Measurements from ENCODE around the gene PRR23B.
"Not testable (repeated sequence)": the region's sequence is repeated elsewhere in the genome, so short reads cannot be mapped to it uniquely, and the experiment has no call there.

Gene PRR23B

GRCh38 chr3:139020868-139021234, at the start of gene PRR23B:
TSS of gene PRR23B (minus strand) at chr3:139020926. CDS start at chr3:139020661, 265 bp downstream.
- no peak for DNase-seq

- DNase-seq = no peak
Observed at GRCh38 chr3:139062918-139063317, 42.2 kb upstream of the PRR23B start.

- DNase-seq = no peak
Observed at GRCh38 chr3:139052802-139053600, 32.3 kb upstream of the PRR23B start.

DNA sequence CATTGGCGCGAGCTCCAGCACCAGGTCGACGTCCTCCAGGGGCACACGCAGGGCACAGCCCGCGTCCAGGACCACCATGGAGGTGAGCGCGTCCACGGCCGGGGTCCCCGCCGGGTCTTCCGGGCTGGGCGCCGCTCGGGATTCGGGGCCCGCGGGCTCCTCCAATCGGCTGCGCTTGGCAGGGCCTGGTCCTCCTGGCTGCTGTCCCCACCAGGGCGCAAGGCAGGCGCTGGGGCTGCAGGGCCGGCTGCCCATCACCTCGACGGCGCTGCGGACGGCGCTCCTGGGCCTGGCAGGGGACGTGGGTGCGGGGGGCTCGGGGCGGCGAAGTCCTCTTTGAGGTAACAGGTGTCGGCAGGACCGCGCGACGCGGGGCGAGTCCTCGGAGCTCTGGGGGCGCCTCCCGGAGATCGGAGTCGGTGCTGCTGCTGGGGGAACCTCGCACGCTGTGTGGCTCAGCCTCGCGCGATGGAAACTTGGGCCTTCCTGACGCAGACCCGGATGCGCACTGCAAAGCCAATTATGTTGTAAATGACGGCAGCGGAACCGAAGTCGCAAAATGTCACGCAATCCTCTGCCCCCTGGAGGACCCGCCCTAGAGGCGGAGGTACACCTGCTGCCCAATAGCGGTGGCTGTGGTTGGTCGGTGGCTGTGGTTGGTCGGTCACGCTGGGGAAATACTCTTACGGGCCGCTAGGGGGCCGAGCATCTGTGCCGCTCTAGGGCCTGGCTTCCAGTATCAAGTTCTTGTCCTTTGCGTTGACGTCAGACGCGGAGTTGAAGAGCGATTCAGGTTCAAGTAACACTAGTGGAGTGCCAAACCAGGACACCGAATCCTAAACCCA, 23.9 kb upstream of the PRR23B start, which contains the start of gene PRR23C:
TSS of gene PRR23C (minus strand) at position 527 of the 845 bp plus-strand sequence. CDS start at position 255, 272 bp downstream.
- DNase-seq = no peak

- no peak for DNase-seq
Observed at GRCh38 chr3:139043554-139044365, 23.0 kb upstream of the PRR23B start.

DNA sequence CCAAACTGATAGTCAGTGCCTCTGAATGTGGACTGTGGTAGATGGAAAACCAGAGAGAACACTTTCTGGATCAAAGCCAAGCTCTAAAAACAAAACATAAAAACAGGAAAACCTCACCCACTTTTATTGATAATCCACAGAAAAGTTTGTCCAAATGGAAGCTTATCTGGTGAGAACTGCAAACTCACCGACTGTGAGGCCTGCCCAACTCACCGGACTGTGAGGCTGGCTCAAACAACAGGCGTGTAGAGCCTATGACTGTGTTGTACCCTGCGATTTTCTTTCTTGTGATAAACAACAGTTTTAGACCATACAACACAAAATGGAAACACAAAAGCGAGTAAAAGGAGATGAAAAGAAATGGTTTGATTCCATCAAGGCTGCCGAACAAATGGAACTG, 16.8 kb upstream of the PRR23B start:
- DNase-seq = no peak

DNA sequence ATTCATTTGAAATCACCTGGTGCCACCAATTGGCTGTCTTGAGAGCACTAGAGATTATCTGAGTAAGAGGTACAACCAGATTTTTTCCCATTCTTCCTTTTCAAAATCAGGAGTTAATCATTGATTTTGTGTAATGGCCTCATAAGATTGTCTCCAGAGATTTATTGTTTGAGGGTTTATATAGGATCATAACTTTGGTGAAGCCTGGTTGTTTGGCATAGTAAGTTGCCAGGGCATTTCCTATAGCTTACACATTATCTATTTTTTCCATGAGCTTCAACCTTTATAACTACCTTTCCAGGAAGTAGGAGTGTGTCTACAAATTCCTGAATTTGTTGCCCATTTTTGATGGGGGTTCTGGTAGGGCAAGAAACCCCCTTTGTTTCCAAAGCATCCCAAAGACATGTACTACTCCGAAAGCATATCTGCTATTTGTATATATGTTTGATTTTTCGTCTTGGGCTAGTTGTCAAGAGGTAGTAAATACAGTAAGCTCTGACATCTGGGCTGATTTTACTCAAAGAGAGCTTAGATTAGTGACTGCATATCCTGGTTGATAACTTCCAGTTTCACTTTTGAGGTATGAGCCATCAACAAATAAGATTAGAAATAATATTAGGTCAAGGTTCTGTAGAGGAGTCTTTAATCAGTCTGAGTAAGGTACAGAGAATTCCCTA, 11.7 kb upstream of the PRR23B start:
- DNase-seq = no peak

GRCh38 chr3:139030576-139030975, 9.8 kb upstream of the PRR23B start:
- not testable (repeated sequence) for DNase-seq

GRCh38 chr3:139024968-139025367, 4.2 kb upstream of the PRR23B start:
- no peak for DNase-seq

DNA sequence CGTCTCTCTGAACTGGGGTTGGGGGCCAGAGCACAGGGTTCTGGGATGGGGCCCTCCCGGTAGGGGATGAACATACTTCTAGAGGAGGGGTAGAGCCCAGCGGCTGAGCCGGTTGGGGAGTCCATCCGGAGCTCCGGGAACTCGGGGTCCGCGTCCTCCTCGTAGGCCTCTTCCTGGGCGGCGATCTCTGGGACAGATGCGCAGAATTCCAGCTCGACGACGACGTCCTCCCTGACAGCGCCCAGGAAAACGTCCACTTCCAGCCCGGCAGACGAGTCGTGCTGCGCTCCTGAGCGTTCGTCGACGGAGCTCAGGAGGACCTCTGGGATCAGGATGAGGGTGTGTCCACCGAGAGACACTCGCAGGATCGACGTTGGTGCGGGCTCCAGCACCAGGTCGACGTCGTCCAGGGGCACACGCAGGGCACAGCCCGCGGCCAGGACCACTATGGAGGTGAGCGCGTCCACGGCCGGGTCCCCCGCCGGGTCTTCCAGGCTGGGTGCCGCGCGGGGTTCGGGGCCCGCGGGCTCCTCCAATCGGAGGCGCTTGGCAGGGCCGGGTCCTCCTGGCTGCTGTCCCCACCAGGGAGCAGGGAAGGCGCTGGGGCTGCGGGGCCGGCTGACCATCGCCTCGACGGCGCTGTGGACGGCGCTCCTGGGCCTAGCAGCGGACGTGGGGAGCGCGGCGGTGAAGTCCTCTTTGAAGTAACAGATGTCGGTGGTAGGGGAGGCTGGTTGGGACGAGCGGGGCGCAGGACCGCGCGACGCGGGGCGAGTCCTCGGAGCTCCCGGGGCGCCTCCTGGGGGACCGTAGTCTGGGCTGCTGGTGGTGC, 474 bp downstream of the PRR23B start:
- DNase-seq = no peak

- no peak for DNase-seq
Observed at GRCh38 chr3:139016430-139017048, 4.2 kb downstream of the PRR23B start.

DNA sequence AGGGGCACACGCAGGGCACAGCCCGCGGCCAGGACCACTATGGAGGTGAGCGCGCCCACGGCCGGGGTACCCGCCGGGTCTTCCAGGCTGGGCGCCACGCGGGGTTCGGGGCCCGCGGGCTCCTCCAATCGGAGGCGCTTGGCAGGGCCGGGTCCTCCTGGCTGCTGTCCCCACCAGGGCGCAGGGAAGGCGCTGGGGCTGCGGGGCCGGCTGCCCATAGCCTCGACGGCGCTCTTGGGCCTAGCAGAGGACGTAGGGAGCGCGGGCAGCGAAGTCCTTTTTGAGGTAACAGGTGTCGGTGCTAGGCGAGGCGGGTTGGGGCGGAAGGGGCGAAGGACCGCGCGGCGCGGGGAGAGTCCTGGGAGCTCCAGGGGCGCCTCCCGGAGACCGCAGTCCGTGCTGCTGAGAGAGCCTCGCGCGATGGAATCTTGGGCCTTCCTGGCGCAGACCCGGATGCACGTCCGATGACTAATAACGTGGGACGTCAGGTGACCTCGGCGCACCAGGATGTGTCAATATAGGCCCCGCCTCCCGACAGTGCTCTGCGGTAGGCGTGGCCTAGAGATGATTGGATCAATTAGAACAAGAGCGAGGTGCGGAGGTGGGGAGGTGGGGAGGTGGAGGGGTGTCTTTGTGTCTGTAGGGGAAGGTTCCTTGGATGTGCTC, 14.5 kb downstream of the PRR23B start, which contains the start of gene PRR23A:
TSS of gene PRR23A (minus strand) at position 218 of the 666 bp plus-strand sequence. CDS start at position 218, 0 bp downstream.
- no peak for DNase-seq

GRCh38 chr3:139005356-139005993, 15.3 kb downstream of the PRR23B start:
- no peak for DNase-seq

DNA sequence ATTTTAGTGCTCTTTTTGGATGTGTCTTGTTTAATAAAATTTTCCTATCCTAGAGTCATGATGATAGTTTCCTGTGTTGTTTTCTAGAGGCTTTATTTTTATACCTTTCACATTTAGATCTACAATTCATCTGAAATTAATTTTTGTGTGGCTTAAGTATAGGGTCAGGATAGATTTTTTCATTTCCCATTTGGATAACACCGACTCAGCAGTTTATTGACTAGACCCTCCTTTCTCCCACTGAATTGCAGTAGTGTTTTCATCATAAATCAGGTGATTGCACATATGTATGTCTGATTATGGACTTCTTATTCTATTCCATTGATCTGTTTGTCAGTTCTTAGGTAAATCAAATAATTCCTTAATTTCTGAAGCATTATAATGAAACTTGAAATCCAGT, 25.0 kb downstream of the PRR23B start:
- DNase-seq = no peak

- DNase-seq = no peak
Observed at GRCh38 chr3:138987181-138987580, 33.5 kb downstream of the PRR23B start.

DNA sequence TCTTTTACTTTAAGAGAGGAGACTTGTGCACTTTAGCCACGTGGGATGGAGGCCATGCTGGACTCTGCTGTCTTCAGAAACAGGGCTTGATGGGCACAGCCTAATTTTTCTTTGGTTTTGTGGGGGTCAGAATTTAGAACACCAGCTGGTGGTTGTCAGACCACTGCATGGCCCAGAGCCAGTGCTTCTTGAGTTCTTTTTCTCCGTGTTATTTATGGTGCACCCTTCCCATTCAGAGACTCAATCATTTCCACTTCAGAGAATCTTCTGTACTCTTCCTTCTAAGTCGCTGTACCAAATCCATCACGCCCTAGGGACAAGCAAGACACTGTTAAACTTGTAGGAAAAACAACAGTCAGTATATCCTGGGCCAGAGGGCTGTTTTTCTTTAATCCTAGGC, 34.8 kb downstream of the PRR23B start:
- no peak for DNase-seq

- no peak for DNase-seq
Observed at GRCh38 chr3:138984816-138985215, 35.9 kb downstream of the PRR23B start.

GRCh38 chr3:138976047-138976446, 44.7 kb downstream of the PRR23B start:
- DNase-seq = no peak

GRCh38 chr3:138975351-138975750, 45.4 kb downstream of the PRR23B start:
- DNase-seq = no peak

DNA sequence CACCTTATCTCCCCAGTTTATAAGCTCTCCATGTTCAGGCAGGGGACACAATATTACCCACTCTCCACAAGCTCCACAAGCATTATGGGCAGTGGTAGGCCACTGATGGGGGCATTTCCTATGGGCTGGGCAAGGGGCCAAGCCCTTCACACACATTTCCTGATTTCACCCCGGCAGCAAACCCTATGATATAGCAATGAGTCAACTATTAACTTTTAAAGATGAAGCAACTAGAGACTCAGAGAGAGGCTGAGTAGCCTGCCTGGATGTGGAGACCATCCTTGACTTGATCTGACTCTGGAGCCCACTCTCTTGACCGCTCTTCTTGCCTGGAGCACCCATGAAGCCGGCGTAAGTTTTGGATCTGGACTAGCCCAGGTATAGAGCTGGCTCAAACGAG, 46.3 kb downstream of the PRR23B start:
- no peak for DNase-seq

All from stimulated activated CD4-positive, alpha-beta T cell treated with anti-CD3 and anti-CD28 coated beads, Interleukin-4, amount 100 ng/mL, for 1 hour (primary cell).